ENCODE results near the gene ASPM.

GRCh38 chr1:197144570-197145325, 1.7 kb downstream of the ASPM start:
- TF ChIP-seq ZNF274 (IDR thresholded peaks at IDR 0.05; ENCODE audit: low read depth, low read length) (no peak), CTCF (IDR thresholded peaks at IDR 0.05 in 2 of 3, conservative IDR thresholded peaks at IDR 0.05 in 1 of 3; ENCODE audit: borderline replicate concordance in 1 of 3, insufficient read depth in 1 of 3, low read depth in 2 of 3, low read length in 2 of 3) (no peak), YY1 (IDR thresholded peaks at IDR 0.05; ENCODE audit: extremely low read depth, insufficient replicate concordance, low read depth, low read length) (no peak), EZH2 (IDR thresholded peaks at IDR 0.05) (no peak), EGR1 (IDR thresholded peaks at IDR 0.05; ENCODE audit: low read depth) (no peak), EZH2phosphoT487 (IDR thresholded peaks at IDR 0.05; ENCODE audit: borderline replicate concordance) (no peak), MAX (IDR thresholded peaks at IDR 0.05) (no peak), ATF3 (IDR thresholded peaks at IDR 0.05) (no peak), REST (IDR thresholded peaks at IDR 0.05; ENCODE audit: low read depth) (no peak), POLR2A (IDR thresholded peaks at IDR 0.05; ENCODE audit: borderline replicate concordance, extremely low read depth, insufficient read depth, insufficient read length) (no peak), RAD21 (IDR thresholded peaks at IDR 0.05; ENCODE audit: low read depth) (no peak), ZBTB33 (IDR thresholded peaks at IDR 0.05; ENCODE audit: extremely low read depth, insufficient replicate concordance, low read length) (no peak), POLR2AphosphoS5 (IDR thresholded peaks at IDR 0.05; ENCODE audit: low read depth, low read length) (no peak), SRF (IDR thresholded peaks at IDR 0.05; ENCODE audit: low read depth) (no peak)

Measured in HCT116 (cell line).